Liver (tissue), 9 donors: ENCODE data around the gene WNT10A. TPM values are rescaled to one million over a fixed set of nuclear protein-coding genes. Genes with fewer than 3 reads are reported as not detected.
A peak's percentile ranks its signal among the peaks of the same experiment; 100 is the strongest.

Experiments used
- DNase-seq: peaks from one replicate; pipeline ENCODE4 v3.0.0-alpha.2; 2017; ENCODE audit warnings: low spot score
- H3K27ac ChIP-seq, 2 donors: one replicate each; pipeline ENCODE4 v1.7.0; 2013; ENCODE audit warnings: inconsistent platforms in 2 of 2, low read length in 2 of 2, control low read depth in 1 of 2, low read depth in 1 of 2, mild to moderate bottlenecking in 1 of 2
- H3K27me3 ChIP-seq, 4 donors: one replicate each; pipeline versions ENCODE4 v1.6.1 to v1.7.0; 2013; ENCODE audit warnings: low read length in 3 of 4, inconsistent platforms in 1 of 4, mild to moderate bottlenecking in 1 of 4, moderate library complexity in 1 of 4; ENCODE audit not compliant: control insufficient read depth in 4 of 4, insufficient read depth in 4 of 4
- H3K36me3 ChIP-seq, 4 donors: one replicate each; pipeline versions ENCODE4 v1.6.1 to v1.7.0; 2013; ENCODE audit warnings: low read length in 3 of 4, mild to moderate bottlenecking in 3 of 4, low read depth in 1 of 4, moderate library complexity in 1 of 4; ENCODE audit not compliant: control insufficient read depth in 4 of 4, insufficient read depth in 3 of 4
- H3K4me1 ChIP-seq, 4 donors: one replicate each; pipeline versions ENCODE4 v1.6.1 to v1.7.0; 2013; ENCODE audit warnings: low read length in 3 of 4, mild to moderate bottlenecking in 3 of 4, moderate library complexity in 1 of 4; ENCODE audit not compliant: control insufficient read depth in 4 of 4, insufficient read depth in 4 of 4
- H3K4me3 ChIP-seq, 3 donors: one replicate each; pipeline versions ENCODE4 v1.6.1 to v1.7.0; 2013; ENCODE audit warnings: low read length in 3 of 3, control low read depth in 1 of 3, low read depth in 1 of 3, mild to moderate bottlenecking in 1 of 3
- H3K9ac ChIP-seq, 2 donors: one replicate each; pipeline ENCODE4 v1.7.0; 2013; ENCODE audit warnings: low read length in 2 of 2, mild to moderate bottlenecking in 2 of 2, moderate library complexity in 2 of 2, control low read depth in 1 of 2, low read depth in 1 of 2
- H3K9me3 ChIP-seq, 4 donors: one replicate each; pipeline versions ENCODE4 v1.6.1 to v1.7.0; 2013; ENCODE audit warnings: low read length in 3 of 4; ENCODE audit not compliant: control insufficient read depth in 4 of 4
- EGR1 ChIP-seq, 2 donors: IDR thresholded peaks; 2 replicates each; pipeline ENCODE4 v1.6.1; 2016 to 2018; ENCODE audit warnings: antibody characterized with exemption in 2 of 2, low read depth in 2 of 2
- FOXA1 ChIP-seq: IDR thresholded peaks from 2 replicates; pipeline ENCODE4 v1.6.1; 2016; ENCODE audit warnings: antibody characterized with exemption
- FOXA2 ChIP-seq: IDR thresholded peaks from 2 replicates; pipeline ENCODE4 v1.6.1; 2016; ENCODE audit warnings: antibody characterized with exemption
- GABPA ChIP-seq, 2 donors: IDR thresholded peaks in 1 of 2; conservative IDR thresholded peaks in 1 of 2; 2 replicates each; pipeline ENCODE4 v1.6.1; 2016; ENCODE audit warnings: antibody characterized with exemption in 2 of 2, mild to moderate bottlenecking in 1 of 2, moderate library complexity in 1 of 2
- HNF4A ChIP-seq, 2 donors: conservative IDR thresholded peaks; 2 replicates each; pipeline ENCODE4 v1.6.1; 2016; ENCODE audit warnings: antibody characterized with exemption in 2 of 2, mild to moderate bottlenecking in 2 of 2
- HNF4G ChIP-seq: IDR thresholded peaks from 2 replicates; pipeline ENCODE4 v1.6.1; 2016; ENCODE audit warnings: antibody characterized with exemption
- JUND ChIP-seq, 2 donors: IDR thresholded peaks; 2 replicates each; pipeline ENCODE4 v1.6.1; 2016; ENCODE audit warnings: antibody characterized with exemption in 2 of 2
- NR2F2 ChIP-seq: IDR thresholded peaks from 2 replicates; pipeline ENCODE4 v1.6.1; 2016; ENCODE audit warnings: antibody characterized with exemption
- RAD21 ChIP-seq, 2 donors: IDR thresholded peaks; 2 replicates each; pipeline ENCODE4 v1.6.1; 2016; ENCODE audit warnings: antibody characterized with exemption in 2 of 2, mild to moderate bottlenecking in 2 of 2
- RXRA ChIP-seq, 2 donors: IDR thresholded peaks; 2 replicates each; pipeline ENCODE4 v1.6.1; 2017 to 2018; ENCODE audit warnings: antibody characterized with exemption in 2 of 2, mild to moderate bottlenecking in 1 of 2
- SP1 ChIP-seq: IDR thresholded peaks from 2 replicates; pipeline ENCODE4 v1.6.1; 2018; ENCODE audit warnings: antibody characterized with exemption, mild to moderate bottlenecking
- TAF1 ChIP-seq: conservative IDR thresholded peaks from 2 replicates; pipeline ENCODE4 v1.6.1; 2016; ENCODE audit warnings: antibody characterized with exemption, mild to moderate bottlenecking
- YY1 ChIP-seq: IDR thresholded peaks from 2 replicates; pipeline ENCODE4 v1.6.1; 2016; ENCODE audit warnings: antibody characterized with exemption, mild to moderate bottlenecking
- WGBS: extraction: QIAGEN DNeasy Blood & Tissue Kit; methylation state at CpG from one replicate; pipeline ENCODE4 v1.1.7; 2013; 5-methylcytosine and 5-hydroxymethylcytosine counted together
- polyA plus RNA-seq, 2 donors: library from polyadenylated mRNA; stranded (reverse) in 1 of 2; unstranded in 1 of 2; fragments of 200-250 nt in 1 of 2; fragments of >200 nt in 1 of 2; fragmentation: Nextera tagmentation in 1 of 2; extraction: Ambion mirVana in 1 of 2; gene quantifications; one replicate each; pipeline versions ENCODE4 v1.2.1 to v1.2.3, GENCODE V29; 2013 to 2015
- total RNA-seq, 2 donors: library from RNA; depleted of rRNA; stranded (reverse); fragments of >200 nt; gene quantifications; one replicate each; pipeline ENCODE4 v1.2.3, GENCODE V29; 2014
- TF ChIP-seq, protein P1 (sequence below): IDR thresholded peaks from 2 replicates; pipeline ENCODE4 v1.6.1; 2016; ENCODE audit warnings: antibody characterized with exemption, mild to moderate bottlenecking
- TF ChIP-seq, protein P2 (sequence below): IDR thresholded peaks from 2 replicates; pipeline ENCODE4 v1.6.1; 2016; ENCODE audit warnings: antibody characterized with exemption
- TF ChIP-seq, protein P3 (sequence below): IDR thresholded peaks from 2 replicates; pipeline ENCODE4 v1.6.1; 2016; ENCODE audit warnings: antibody characterized with exemption
- TF ChIP-seq, protein P4 (sequence below): IDR thresholded peaks from 2 replicates; pipeline ENCODE4 v1.6.1; 2016; ENCODE audit warnings: antibody characterized with exemption
- TF ChIP-seq, protein P5 (sequence below): fragments of 150-350 bp; IDR thresholded peaks from 2 replicates; pipeline ENCODE4 v1.5.1; 2017; ENCODE audit warnings: improper control_type of control experiment, low read depth, low read length; ENCODE audit not compliant: missing input control
- donor health status: healthy.
- donor health status: healthy.
- donor health status: healthy.
- donor health status: healthy.
- donor health status: healthy.

WNT10A gene
- total and polyA plus RNA-seq, 4 donors: 0.01 to 0.08 (median 0.05) TPM; not detected in 1

DNA sequence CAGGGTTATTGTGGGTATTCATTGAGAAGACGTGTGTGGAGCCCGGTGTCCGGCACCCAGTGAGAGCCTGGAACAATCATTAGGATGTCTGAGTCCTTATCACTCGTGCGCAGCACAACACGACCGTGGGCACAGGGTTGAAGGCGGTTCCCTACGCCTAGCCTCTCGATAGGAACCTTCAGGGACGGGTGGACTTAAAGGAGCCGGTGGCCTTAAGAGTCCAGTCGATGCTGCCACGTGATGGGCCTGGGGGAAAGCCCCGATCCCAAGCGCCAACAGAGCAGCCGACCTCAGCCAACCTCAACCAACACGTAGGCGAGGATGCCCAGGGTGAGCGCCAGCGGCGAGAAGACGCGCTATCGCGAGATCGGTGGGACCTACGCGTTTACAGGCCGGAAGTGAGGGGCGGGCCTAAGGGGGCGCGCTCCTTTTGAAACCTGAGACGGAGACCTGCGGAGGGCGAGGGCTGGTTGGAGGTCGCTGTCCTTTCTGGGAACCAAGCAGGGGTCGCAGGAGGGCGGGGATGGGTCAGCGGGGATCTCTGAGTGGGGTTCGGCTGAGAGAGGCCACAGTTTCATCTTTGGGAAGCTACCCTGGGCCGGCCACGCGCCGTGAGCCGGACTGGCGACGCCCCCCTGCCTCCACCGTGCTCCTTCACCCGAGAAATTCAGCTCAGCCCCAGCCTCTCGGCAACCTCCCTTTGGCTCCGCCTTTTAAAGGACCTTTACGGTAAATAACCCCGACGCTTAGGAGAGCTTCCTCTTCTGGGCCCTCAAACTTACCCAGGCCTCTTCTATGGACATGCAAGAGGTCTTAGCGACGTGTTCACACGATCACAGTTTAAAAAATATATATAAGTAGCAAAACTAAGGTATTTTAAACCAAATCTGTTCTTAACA lies 28.3 kb downstream of the WNT10A start:
- Histone ChIP-seq H3K4me1 (peaks cover 3 to 11% (median 6%) of the 10 kb centered on the region in 4 donors), H3K36me3 (no peaks in the 10 kb centered on the region), H3K27ac (no peak overlapping the region), H3K9ac (peak overlapping the region in 1 of 2 donors; percentile 19), H3K4me3 (peak overlapping the region; percentile 43 to 54 (median 43)), H3K9me3 (no peaks in the 10 kb centered on the region), H3K27me3 (no peaks in the 10 kb centered on the region)
- DNase-seq: peak; percentile 78
- TF ChIP-seq EGR1 (IDR thresholded peaks at IDR 0.05; ENCODE audit: low read depth in 2 of 2): no peak
- TF ChIP-seq, protein P1, sequence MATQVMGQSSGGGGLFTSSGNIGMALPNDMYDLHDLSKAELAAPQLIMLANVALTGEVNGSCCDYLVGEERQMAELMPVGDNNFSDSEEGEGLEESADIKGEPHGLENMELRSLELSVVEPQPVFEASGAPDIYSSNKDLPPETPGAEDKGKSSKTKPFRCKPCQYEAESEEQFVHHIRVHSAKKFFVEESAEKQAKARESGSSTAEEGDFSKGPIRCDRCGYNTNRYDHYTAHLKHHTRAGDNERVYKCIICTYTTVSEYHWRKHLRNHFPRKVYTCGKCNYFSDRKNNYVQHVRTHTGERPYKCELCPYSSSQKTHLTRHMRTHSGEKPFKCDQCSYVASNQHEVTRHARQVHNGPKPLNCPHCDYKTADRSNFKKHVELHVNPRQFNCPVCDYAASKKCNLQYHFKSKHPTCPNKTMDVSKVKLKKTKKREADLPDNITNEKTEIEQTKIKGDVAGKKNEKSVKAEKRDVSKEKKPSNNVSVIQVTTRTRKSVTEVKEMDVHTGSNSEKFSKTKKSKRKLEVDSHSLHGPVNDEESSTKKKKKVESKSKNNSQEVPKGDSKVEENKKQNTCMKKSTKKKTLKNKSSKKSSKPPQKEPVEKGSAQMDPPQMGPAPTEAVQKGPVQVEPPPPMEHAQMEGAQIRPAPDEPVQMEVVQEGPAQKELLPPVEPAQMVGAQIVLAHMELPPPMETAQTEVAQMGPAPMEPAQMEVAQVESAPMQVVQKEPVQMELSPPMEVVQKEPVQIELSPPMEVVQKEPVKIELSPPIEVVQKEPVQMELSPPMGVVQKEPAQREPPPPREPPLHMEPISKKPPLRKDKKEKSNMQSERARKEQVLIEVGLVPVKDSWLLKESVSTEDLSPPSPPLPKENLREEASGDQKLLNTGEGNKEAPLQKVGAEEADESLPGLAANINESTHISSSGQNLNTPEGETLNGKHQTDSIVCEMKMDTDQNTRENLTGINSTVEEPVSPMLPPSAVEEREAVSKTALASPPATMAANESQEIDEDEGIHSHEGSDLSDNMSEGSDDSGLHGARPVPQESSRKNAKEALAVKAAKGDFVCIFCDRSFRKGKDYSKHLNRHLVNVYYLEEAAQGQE: no peak
- no peak for TF ChIP-seq FOXA1
- TF ChIP-seq, protein P2, sequence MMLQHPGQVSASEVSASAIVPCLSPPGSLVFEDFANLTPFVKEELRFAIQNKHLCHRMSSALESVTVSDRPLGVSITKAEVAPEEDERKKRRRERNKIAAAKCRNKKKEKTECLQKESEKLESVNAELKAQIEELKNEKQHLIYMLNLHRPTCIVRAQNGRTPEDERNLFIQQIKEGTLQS: no peak
- TF ChIP-seq FOXA2: no peak
- no peak for TF ChIP-seq YY1
- peak; percentile 59 to 85 for TF ChIP-seq GABPA (IDR thresholded peaks at IDR 0.05 in 1 of 2, conservative IDR thresholded peaks at IDR 0.05 in 1 of 2)
- no peak for TF ChIP-seq JUND (IDR thresholded peaks at IDR 0.05)
- TF ChIP-seq, protein P3, sequence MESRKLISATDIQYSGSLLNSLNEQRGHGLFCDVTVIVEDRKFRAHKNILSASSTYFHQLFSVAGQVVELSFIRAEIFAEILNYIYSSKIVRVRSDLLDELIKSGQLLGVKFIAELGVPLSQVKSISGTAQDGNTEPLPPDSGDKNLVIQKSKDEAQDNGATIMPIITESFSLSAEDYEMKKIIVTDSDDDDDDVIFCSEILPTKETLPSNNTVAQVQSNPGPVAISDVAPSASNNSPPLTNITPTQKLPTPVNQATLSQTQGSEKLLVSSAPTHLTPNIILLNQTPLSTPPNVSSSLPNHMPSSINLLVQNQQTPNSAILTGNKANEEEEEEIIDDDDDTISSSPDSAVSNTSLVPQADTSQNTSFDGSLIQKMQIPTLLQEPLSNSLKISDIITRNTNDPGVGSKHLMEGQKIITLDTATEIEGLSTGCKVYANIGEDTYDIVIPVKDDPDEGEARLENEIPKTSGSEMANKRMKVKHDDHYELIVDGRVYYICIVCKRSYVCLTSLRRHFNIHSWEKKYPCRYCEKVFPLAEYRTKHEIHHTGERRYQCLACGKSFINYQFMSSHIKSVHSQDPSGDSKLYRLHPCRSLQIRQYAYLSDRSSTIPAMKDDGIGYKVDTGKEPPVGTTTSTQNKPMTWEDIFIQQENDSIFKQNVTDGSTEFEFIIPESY: peak; percentile 100
- TF ChIP-seq, protein P4, sequence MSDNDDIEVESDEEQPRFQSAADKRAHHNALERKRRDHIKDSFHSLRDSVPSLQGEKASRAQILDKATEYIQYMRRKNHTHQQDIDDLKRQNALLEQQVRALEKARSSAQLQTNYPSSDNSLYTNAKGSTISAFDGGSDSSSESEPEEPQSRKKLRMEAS: no peak
- TF ChIP-seq, protein P5, sequence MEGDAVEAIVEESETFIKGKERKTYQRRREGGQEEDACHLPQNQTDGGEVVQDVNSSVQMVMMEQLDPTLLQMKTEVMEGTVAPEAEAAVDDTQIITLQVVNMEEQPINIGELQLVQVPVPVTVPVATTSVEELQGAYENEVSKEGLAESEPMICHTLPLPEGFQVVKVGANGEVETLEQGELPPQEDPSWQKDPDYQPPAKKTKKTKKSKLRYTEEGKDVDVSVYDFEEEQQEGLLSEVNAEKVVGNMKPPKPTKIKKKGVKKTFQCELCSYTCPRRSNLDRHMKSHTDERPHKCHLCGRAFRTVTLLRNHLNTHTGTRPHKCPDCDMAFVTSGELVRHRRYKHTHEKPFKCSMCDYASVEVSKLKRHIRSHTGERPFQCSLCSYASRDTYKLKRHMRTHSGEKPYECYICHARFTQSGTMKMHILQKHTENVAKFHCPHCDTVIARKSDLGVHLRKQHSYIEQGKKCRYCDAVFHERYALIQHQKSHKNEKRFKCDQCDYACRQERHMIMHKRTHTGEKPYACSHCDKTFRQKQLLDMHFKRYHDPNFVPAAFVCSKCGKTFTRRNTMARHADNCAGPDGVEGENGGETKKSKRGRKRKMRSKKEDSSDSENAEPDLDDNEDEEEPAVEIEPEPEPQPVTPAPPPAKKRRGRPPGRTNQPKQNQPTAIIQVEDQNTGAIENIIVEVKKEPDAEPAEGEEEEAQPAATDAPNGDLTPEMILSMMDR: no peak
- TF ChIP-seq HNF4A (conservative IDR thresholded peaks at IDR 0.05): no peak
- TF ChIP-seq SP1: peak; percentile 33
- no peak for TF ChIP-seq NR2F2
- TF ChIP-seq HNF4G: no peak
- peak; percentile 56 to 85 for TF ChIP-seq RXRA (IDR thresholded peaks at IDR 0.05)
- TF ChIP-seq RAD21 (IDR thresholded peaks at IDR 0.05): no peak
- TF ChIP-seq TAF1: no peak
- WGBS: 5% methylated on average over 58 of the region's 58 CpGs
